GOT3 (cell line): Measurements from ENCODE around the gene ZCCHC24.

Experiments used
- DNase-seq: peaks from one replicate; lab custom pipeline; 2025; ENCODE audit warnings: mixed read lengths; lab: John Stamatoyannopoulos, UW

Gene ZCCHC24

DNA sequence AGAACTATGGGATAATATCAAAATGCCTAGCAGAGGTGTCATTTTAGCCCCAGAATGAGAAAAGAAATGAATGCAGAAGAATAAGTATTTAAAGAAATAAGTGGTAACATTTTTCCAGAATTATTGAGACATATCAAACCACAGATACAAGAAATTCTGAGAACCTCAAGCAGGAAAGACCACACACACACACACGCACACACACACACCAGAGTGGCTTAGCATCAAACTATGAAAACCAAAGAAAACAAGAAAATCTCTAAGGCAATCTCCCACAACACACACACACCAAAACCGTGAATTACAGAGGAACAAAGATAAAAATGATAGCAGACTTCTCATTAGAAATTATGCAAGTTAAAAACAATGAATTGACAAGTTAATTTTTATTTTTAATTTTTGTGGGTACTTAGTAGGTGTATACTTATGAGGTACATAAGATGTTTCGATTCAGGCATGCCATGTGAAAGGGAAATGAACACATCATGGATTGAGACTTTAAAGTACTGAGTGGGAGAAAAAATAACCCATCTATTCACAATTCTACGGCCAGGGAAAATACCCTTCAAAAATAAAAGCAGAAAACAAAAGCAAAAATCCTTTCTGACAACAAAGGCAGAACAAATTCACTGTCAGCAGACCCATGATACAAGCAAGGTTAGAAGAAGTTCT lies 83.6 kb downstream of the ZCCHC24 start:
- no peak for DNase-seq

- DNase-seq, result no peak
Measured at GRCh38 chr10:79360499-79361342, 84.7 kb downstream of the ZCCHC24 start.

GRCh38 chr10:79359816-79360498 lies 85.5 kb downstream of the ZCCHC24 start:
- no peak for DNase-seq

DNA sequence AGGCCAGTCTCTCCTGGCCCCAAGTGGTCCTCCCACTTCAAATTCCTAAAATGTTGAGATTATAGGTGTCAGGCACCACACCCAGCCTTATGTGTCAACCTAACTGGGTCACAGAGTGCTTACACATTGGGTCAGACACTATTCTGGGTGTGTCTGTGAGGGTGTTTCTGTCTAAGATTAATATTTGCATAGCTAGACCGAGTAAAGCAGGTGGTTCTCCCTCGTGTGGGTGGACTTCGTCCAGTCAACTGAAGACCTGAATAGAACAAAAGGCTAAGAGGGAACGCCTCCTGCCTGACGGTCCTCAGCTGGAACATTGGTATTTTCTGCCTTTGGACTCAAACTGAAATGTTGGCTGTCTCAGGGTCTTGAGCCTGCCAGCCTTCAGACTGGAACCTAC lies 86.6 kb downstream of the ZCCHC24 start:
- no peak for DNase-seq

DNA sequence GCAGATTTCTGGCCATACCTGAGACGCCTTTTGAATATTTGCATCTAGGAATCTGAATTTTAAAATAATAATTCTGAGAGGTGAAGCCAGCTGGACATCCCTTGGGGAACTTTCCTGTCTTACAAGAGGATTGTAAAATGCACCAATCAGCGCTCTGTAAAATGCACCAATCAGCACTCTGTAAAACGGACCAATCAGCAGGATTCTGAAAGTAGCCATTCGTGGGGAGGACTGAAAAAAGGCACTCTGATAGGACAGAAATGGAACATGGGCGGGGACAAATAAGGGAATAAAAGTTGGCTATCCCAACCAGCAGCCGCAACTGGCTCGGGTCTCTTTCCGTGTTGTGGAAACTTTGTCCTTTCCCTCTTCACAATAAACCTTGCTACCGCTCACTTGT lies 88.2 kb downstream of the ZCCHC24 start:
- DNase-seq, result no peak

- DNase-seq, result no peak
Measured at GRCh38 chr10:79356104-79356503, 89.3 kb downstream of the ZCCHC24 start.

DNA sequence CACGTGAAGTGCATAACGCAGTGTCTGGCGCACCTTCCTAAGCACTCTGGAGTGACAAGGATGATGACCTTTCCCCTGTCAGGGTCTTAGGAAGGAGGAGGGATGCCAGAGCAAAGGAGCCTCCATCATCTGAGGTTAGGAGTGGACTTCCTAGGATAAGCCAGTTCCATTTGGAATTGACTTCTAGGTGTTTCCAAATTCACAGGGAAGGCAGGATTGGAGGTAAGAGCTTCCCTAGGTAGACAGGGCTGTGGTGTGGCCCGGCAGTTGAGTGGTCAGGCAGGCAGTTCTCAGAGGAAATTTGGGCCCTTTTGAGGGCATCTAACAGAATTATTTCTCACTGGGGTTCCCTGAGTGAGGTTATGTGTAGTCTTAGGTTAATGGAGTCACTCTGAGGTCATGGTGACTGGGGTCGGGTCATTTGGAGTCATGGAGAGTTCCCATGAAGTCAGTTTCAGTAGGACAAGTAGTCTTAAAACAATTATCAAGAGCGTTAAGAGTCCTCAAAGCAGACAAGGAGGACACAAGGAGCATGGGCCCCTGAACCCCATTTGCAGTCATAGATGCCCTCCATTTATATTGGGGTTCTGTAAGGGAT lies 89.9 kb downstream of the ZCCHC24 start:
- DNase-seq, result no peak

DNA sequence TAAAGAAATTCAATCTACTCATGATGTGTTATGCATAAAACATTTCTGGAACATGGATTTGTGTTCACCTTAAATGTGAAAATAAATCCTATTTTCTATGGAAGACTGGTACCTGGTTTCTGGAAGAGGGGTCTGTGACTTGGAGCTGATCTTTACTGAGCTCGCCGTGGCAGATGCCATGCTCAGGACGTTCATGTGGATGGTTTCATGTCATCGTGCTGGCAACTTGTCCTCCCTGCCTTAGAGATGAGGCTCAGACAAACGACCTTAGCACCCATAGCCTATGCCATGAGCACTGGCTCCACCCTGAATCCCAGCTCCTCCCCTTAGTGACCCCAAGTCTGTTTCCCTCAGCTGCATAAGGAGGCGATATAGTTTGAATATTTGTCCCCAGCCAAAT lies 90.8 kb downstream of the ZCCHC24 start:
- no peak for DNase-seq

GRCh38 chr10:79354141-79354540 lies 91.3 kb downstream of the ZCCHC24 start:
- DNase-seq, result no peak

GRCh38 chr10:79353726-79354125 lies 91.7 kb downstream of the ZCCHC24 start:
- DNase-seq, result no peak

GRCh38 chr10:79353000-79353406 lies 92.4 kb downstream of the ZCCHC24 start:
- DNase-seq, result no peak

GRCh38 chr10:79352035-79352877 lies 93.2 kb downstream of the ZCCHC24 start:
- no peak for DNase-seq

GRCh38 chr10:79351332-79351731 lies 94.1 kb downstream of the ZCCHC24 start:
- no peak for DNase-seq

DNA sequence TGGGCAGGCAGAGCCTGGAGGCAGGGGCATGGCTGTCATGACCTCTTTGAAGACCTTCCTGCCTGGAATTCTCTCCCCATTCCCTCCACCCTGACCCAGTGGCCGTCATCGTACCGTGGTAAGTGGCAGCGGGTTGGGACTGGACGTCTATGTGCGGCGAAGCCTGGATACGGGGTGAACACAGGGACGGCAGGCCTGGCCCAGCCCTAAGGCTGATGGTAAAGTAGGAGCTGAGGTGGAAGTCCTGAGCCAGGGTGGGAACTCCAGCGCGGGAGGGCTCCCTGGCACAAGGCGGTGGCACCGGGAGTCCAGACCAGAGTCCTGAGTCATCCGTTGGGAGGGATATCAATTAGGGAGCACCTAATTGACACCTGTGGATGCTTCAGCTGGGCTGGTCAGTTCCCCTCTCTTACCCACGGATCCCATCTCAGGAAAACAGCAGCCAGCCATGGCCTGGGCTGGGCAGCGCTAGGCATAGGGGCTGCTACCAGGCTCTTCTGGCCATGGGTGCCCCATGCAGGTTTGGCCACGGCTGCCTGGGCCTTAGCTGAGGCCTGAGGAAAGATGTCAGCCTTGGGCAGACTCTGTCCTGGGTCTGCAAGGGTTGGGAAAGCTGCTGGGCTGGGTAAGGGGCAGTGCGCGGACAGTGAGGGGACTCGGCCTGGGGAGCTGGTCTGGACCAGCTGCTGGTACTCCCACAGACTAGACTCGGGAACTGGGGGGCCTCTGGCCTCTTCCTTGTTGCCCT lies 94.8 kb downstream of the ZCCHC24 start:
- no peak for DNase-seq

GRCh38 chr10:79349766-79350406 lies 95.5 kb downstream of the ZCCHC24 start:
- DNase-seq, result no peak

DNA sequence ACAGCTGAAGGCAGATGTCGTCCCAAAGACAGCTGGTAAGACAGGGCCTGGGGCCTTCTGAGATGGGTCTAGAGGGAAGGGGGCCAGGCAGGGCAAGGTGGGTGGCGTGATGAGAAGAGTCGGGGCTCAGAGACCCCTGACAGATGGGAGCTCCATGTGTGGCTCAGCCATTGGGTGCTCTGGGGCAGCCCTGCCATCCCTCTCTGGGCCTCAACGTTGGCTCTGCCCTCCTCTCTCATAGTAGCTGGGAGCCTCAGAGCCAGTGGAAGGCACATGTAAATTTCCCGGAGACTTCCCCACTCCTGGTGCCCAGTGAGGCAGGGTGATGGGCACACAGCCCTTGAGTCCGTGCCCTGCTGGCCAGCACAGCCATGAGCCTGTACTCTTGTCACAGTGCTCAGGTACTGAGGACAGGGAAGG lies 96.3 kb downstream of the ZCCHC24 start:
- DNase-seq, result no peak

GRCh38 chr10:79348640-79348988 lies 96.8 kb downstream of the ZCCHC24 start:
- no peak for DNase-seq

GRCh38 chr10:79347894-79348639 lies 97.4 kb downstream of the ZCCHC24 start:
- DNase-seq, result peak; percentile 20

DNA sequence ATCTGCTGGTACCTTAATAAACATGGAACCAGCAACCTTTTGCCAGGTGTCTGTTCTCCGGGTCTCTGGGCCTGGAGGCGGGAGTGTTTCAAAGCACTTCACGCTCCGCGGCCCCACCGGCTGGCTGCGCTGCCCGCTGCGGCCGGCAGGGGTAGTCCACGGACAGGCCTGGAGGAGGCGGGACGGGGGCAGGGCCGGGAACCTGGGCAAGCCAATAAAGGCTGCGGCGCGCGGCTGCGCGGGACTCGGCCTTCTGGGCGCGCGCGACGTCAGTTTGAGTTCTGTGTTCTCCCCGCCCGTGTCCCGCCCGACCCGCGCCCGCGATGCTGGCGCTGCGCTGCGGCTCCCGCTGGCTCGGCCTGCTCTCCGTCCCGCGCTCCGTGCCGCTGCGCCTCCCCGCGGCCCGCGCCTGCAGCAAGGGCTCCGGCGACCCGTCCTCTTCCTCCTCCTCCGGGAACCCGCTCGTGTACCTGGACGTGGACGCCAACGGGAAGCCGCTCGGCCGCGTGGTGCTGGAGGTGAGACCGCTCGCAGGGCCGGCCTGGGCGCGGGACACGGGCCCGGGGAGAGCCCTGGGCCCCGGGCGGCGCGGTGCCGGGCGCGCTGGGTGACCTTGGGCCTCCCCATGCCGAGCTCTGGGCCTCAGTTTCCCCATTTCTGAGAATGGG lies 98.1 kb downstream of the ZCCHC24 start, which contains the start of gene PPIF:
Gene PPIF (plus strand): TSS at position 244 of the 668 bp plus-strand sequence. CDS start 80 bp downstream, at position 324.
- peak; percentile 86 for DNase-seq
